Erythroblast (primary cell): Measurements from ENCODE around the gene CNOT6.

Source experiments
- GATA1 ChIP-seq: IDR thresholded peaks from 2 replicates; pipeline ENCODE4 v1.6.1; 2011; ENCODE audit warnings: low read depth, mild to moderate bottlenecking, control low read depth, low read length, moderate library complexity
- POLR2A ChIP-seq: IDR thresholded peaks from 2 replicates; pipeline ENCODE4 v1.6.1; 2011; ENCODE audit warnings: mild to moderate bottlenecking, low read length

- TF ChIP-seq POLR2A (no peak), GATA1 (no peak)
Measured at GRCh38 chr5:180474569-180474968, 19.6 kb upstream of the CNOT6 start.
